Erythroblast (primary cell): Measurements from ENCODE around the gene SOX8.

Experiments
- GATA1 ChIP-seq: IDR thresholded peaks from 2 replicates; pipeline ENCODE4 v1.6.1; 2011; ENCODE audit warnings: low read depth, mild to moderate bottlenecking, control low read depth, low read length, moderate library complexity
- POLR2A ChIP-seq: IDR thresholded peaks from 2 replicates; pipeline ENCODE4 v1.6.1; 2011; ENCODE audit warnings: mild to moderate bottlenecking, low read length

DNA sequence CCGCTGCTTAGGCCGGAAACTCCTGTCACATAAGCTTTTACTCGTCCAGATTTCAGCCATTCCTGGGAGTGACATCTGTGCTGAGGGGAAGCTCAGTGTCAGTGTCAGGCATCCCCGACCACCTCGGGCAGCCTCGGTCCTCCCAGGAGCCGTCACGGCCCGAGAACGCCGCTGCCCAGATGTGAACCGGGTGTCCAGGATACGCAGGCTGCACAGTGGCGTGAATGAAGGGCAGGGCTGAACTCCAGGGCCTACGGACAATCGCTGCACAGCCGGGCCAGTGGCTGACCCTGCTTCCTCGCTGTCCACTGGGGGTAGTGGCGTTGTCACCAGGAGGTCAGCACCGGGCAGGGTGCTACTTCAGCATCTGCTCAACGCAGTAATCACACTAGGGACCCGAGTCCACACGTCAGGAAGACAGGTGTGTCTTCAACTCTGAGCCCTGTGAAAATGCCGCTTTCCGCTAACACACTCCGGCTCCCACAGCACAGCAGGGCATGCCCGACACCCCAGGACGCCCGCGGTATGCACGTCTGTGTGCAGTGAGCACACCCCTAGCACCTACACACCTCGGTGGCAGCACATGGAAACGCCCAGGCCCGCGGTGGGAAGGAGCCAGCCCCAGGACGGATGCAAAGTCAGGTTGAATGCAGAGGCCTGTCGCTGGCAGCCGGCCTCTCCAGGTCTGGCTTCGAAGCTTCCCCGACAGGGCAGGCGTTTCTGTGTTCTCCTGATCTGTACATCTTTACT is 13.8 kb upstream of the SOX8 start:
- TF ChIP-seq POLR2A (no peak), GATA1 (no peak)
